OCI-LY7 (cell line): Measurements from ENCODE around the gene CDK6. TPM values are rescaled to one million over a fixed set of nuclear protein-coding genes. Genes with fewer than 3 reads are reported as not detected.

Experiments
- BruUV-seq: library from RNA; stranded (reverse); fragments of 400-500 nt; replicated peaks from 2 replicates; lab custom pipeline; 2021; lab: Mats Ljungman, UMichigan
- CTCF ChIA-PET: fragments of 300-600 bp; sonication (Branson Sonifier 250); formaldehyde crosslinking; loops from one replicate; lab custom pipeline; 2022; ENCODE audit warnings: antibody characterized with exemption; ENCODE audit not compliant: unreplicated experiment; lab: Charles Lee
- POLR2A ChIA-PET: fragments of 300-600 bp; sonication (Branson Sonifier 250); formaldehyde crosslinking; loops from one replicate; lab custom pipeline; 2022; ENCODE audit warnings: antibody characterized with exemption; lab: Charles Lee
- DNase-seq: peaks from one replicate; pipeline ENCODE4 v3.0.0-alpha.2; 2015; ENCODE audit warnings: low spot score
- H2AFZ ChIP-seq: fragments of 200-600 bp; sonication (generic), shearing (Covaris generic); 2 replicates; pipeline ENCODE4 v1.6.1; 2014; ENCODE audit warnings: mild to moderate bottlenecking, antibody characterized with exemption, low read length, moderate library complexity
- H3K27ac ChIP-seq: fragments of 200-600 bp; sonication (generic); 2 replicates; pipeline ENCODE4 v1.5.1; 2014; ENCODE audit warnings: mixed run types, low read depth, mild to moderate bottlenecking, moderate library complexity, low read length, inconsistent platforms; ENCODE audit not compliant: poor library complexity, severe bottlenecking
- H3K36me3 ChIP-seq: fragments of 200-600 bp; sonication (generic); 2 replicates; pipeline ENCODE4 v1.6.1; 2014; ENCODE audit warnings: mild to moderate bottlenecking, antibody characterized with exemption, low read length, moderate library complexity, mixed read lengths; ENCODE audit not compliant: insufficient read depth
- H3K4me1 ChIP-seq: fragments of 200-600 bp; sonication (generic); 2 replicates; pipeline ENCODE4 v1.5.1; 2014; ENCODE audit warnings: mild to moderate bottlenecking, low read length; ENCODE audit not compliant: insufficient read depth, poor library complexity, severe bottlenecking
- H3K4me2 ChIP-seq: fragments of 200-600 bp; sonication (generic); 2 replicates; pipeline ENCODE4 v1.6.1; 2014; ENCODE audit warnings: mild to moderate bottlenecking, low read length
- H3K4me3 ChIP-seq: fragments of 200-600 bp; sonication (generic); 2 replicates; pipeline ENCODE4 v1.5.1; 2014; ENCODE audit warnings: mild to moderate bottlenecking, low read depth, low read length; ENCODE audit not compliant: poor library complexity, severe bottlenecking
- H3K79me2 ChIP-seq: fragments of 200-600 bp; sonication (generic); 2 replicates; pipeline ENCODE4 v1.6.1; 2016; ENCODE audit warnings: low read depth, mild to moderate bottlenecking, low read length, moderate library complexity, mixed read lengths; ENCODE audit not compliant: insufficient read depth
- H3K9me2 ChIP-seq: fragments of 200-600 bp; sonication (generic); 2 replicates; pipeline ENCODE4 v1.6.1; 2016; ENCODE audit warnings: mild to moderate bottlenecking, low read length, mixed read lengths; ENCODE audit not compliant: insufficient read depth
- H3K9me3 ChIP-seq: fragments of 200-600 bp; sonication (generic); 2 replicates; pipeline ENCODE4 v1.6.1; 2014; ENCODE audit warnings: mild to moderate bottlenecking, mixed run types, low read length, mixed read lengths
- H4K20me1 ChIP-seq: fragments of 200-600 bp; sonication (generic); 2 replicates; pipeline ENCODE4 v1.6.1; 2014; ENCODE audit warnings: mild to moderate bottlenecking, antibody characterized with exemption, low read length, moderate library complexity, mixed read lengths; ENCODE audit not compliant: insufficient read depth
- EZH2phosphoT487 ChIP-seq: fragments of 200-600 bp; sonication (generic); IDR thresholded peaks from 2 replicates; pipeline ENCODE4 v1.6.1; 2018; ENCODE audit warnings: low read depth, borderline replicate concordance, mild to moderate bottlenecking, mixed run types, antibody characterized with exemption, low read length, moderate library complexity, mixed read lengths
- intact Hi-C: fragments of 100-400 bp; cut with micrococcal nuclease; formaldehyde crosslinking; loops from one replicate; pipeline ENCODE4 v1.10.0; 2022; ENCODE audit not compliant: unreplicated experiment
- total RNA-seq, 2 experiments: library from RNA; depleted of rRNA in 1 of 2; stranded (reverse); fragments of >200 nt in 1 of 2; shearing (Covaris generic) in 1 of 2; gene quantifications; 2 replicates each; pipeline ENCODE4 v1.2.3, GENCODE V29; 2014 to 2022
- TF ChIP-seq, protein P1 (sequence below): fragments of 200-600 bp; sonication (generic); conservative IDR thresholded peaks from 2 replicates; pipeline ENCODE4 v1.5.1; 2014; ENCODE audit warnings: mild to moderate bottlenecking, antibody characterized with exemption, low read length, moderate library complexity, mixed read lengths

Gene CDK6
- total RNA-seq, 2 experiments from 2014 or later = 35.5 to 44.1 TPM

GRCh38 chr7:92877367-92877766 lies 41.0 kb upstream of the CDK6 start:
- H3K9me2 ChIP-seq = no peaks in the 10 kb centered on the region
- TF ChIP-seq, protein P1, sequence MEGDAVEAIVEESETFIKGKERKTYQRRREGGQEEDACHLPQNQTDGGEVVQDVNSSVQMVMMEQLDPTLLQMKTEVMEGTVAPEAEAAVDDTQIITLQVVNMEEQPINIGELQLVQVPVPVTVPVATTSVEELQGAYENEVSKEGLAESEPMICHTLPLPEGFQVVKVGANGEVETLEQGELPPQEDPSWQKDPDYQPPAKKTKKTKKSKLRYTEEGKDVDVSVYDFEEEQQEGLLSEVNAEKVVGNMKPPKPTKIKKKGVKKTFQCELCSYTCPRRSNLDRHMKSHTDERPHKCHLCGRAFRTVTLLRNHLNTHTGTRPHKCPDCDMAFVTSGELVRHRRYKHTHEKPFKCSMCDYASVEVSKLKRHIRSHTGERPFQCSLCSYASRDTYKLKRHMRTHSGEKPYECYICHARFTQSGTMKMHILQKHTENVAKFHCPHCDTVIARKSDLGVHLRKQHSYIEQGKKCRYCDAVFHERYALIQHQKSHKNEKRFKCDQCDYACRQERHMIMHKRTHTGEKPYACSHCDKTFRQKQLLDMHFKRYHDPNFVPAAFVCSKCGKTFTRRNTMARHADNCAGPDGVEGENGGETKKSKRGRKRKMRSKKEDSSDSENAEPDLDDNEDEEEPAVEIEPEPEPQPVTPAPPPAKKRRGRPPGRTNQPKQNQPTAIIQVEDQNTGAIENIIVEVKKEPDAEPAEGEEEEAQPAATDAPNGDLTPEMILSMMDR = no peak
- TF ChIP-seq EZH2phosphoT487 = no peak
- no peak overlapping the region for H3K27ac ChIP-seq
- no peak for DNase-seq
- H3K4me3 ChIP-seq = no peak overlapping the region
- no peaks in the 10 kb centered on the region for H3K36me3 ChIP-seq
- H3K9me3 ChIP-seq = no peaks in the 10 kb centered on the region
- POLR2A ChIA-PET = no interaction called here
- no peak overlapping the region for H2AFZ ChIP-seq
- H3K4me1 ChIP-seq = no peaks in the 10 kb centered on the region
- no peak overlapping the region for H3K4me2 ChIP-seq
- no peaks in the 10 kb centered on the region for H3K79me2 ChIP-seq
- intact Hi-C loops = no loop called here
- H4K20me1 ChIP-seq = no peaks in the 10 kb centered on the region
- CTCF ChIA-PET = no interaction called here
- BruUV-seq = no TSS peak

DNA sequence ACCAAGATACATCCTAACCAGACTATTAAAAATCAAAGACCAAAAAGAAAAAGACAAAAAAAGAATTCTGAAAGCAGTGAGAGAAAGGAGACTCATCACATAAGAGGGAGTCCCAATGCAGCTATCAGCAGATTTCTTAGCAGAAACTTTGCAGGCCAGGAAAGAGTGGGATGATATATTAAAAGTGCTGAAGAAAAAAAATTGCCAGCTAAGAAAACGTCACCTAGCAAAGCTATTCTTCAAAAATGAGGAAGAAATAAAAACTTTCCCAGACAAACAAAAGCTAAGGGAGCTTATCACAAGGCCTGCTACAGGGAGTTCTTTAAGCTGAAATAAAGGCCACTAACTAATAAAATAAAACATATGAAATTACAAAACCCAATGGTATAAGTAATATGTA lies 40.5 kb upstream of the CDK6 start:
- intact Hi-C loops = no loop called here
- Histone ChIP-seq H3K4me3 (no peak overlapping the region), H4K20me1 (no peaks in the 10 kb centered on the region), H3K79me2 (no peaks in the 10 kb centered on the region), H2AFZ (no peak overlapping the region), H3K4me2 (no peak overlapping the region), H3K36me3 (no peaks in the 10 kb centered on the region), H3K9me2 (no peaks in the 10 kb centered on the region), H3K27ac (no peak overlapping the region), H3K4me1 (no peaks in the 10 kb centered on the region), H3K9me3 (no peaks in the 10 kb centered on the region)
- DNase-seq = no peak
- POLR2A ChIA-PET = no interaction called here
- TF ChIP-seq, protein P1 = no peak
- TF ChIP-seq EZH2phosphoT487 = no peak
- BruUV-seq = no TSS peak
- CTCF ChIA-PET = no interaction called here

DNA sequence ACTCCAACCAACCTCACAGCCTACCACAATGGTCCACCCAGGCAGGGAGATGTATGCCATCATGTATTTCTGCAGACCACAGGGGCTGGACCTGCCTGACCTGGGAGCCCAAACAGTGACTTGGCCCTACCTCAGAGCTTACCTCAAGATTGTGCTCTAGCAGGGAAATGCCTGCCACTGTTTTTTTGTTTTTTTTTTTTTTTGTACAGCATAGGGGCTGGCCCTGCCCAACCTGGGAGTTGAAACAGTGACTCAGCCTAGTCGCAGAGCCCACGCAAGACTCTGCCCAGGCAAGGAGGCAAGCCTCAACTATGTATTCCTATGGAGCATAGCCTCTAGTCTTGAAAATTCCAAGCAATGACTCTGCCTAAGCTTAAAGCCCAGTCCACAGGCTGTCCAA lies 39.3 kb upstream of the CDK6 start:
- Histone ChIP-seq H3K9me2 (no peaks in the 10 kb centered on the region), H3K4me3 (no peak overlapping the region), H3K27ac (no peak overlapping the region), H3K4me2 (no peak overlapping the region), H2AFZ (no peak overlapping the region), H4K20me1 (no peaks in the 10 kb centered on the region), H3K9me3 (no peaks in the 10 kb centered on the region), H3K79me2 (no peaks in the 10 kb centered on the region), H3K4me1 (no peaks in the 10 kb centered on the region), H3K36me3 (no peaks in the 10 kb centered on the region)
- no peak for DNase-seq
- no TSS peak for BruUV-seq
- intact Hi-C loops = no loop called here
- ChIA-PET CTCF (no interaction called here), POLR2A (no interaction called here)
- TF ChIP-seq EZH2phosphoT487 = no peak
- TF ChIP-seq, protein P1 = no peak
